Adrenal gland (tissue), 12 donors: ENCODE results near the gene RASGRF2. TPM values are rescaled to one million over a fixed set of nuclear protein-coding genes. Genes with fewer than 3 reads are reported as not detected.

Experiments used
- DNase-seq, 7 donors: peaks; one replicate each; pipeline ENCODE4 v3.0.0-alpha.2; 2019 to 2020
- H3K27ac ChIP-seq, 5 donors: fragments of 200-600 bp; sonication (generic) in 4 of 5; 1 replicate in 3 of 5; 2 replicates in 2 of 5; pipeline versions ENCODE4 v1.5.1 to v1.8.0; 2016 to 2020; ENCODE audit warnings: mild to moderate bottlenecking in 1 of 5
- H3K27me3 ChIP-seq: fragments of 200-600 bp; 2 replicates; pipeline ENCODE4 v1.8.0; 2021
- H3K36me3 ChIP-seq, 2 donors: fragments of 200-600 bp; replicated peaks in 1 of 2; 1 replicate in 1 of 2; 2 replicates in 1 of 2; pipeline versions ENCODE4 v1.5.1 to v1.8.0; 2018 to 2022
- H3K4me1 ChIP-seq, 2 donors: fragments of 200-600 bp; replicated peaks in 1 of 2; 1 replicate in 1 of 2; 2 replicates in 1 of 2; pipeline versions ENCODE4 v1.5.1 to v1.8.0; 2018 to 2021
- H3K4me3 ChIP-seq, 4 donors: fragments of 200-600 bp; sonication (generic) in 3 of 4; one replicate each; pipeline ENCODE4 v1.5.1; 2016 to 2018
- H3K9me3 ChIP-seq, 3 donors: fragments of 200-600 bp; sonication (generic) in 1 of 3; replicated peaks in 1 of 3; 1 replicate in 2 of 3; 2 replicates in 1 of 3; pipeline versions ENCODE4 v1.5.1 to v1.8.0; 2016 to 2021
- POLR2A ChIP-seq, 2 donors: fragments of 450-650 bp; IDR thresholded peaks; one replicate each; pipeline ENCODE4 v1.6.1; 2017; ENCODE audit warnings: antibody characterized with exemption in 2 of 2, mild to moderate bottlenecking in 2 of 2, moderate library complexity in 1 of 2
- WGBS, 4 donors: extraction: QIAGEN DNeasy Blood & Tissue Kit in 2 of 4; methylation state at CpG; one replicate each; pipeline versions ENCODE4 v1.1.5 to v1.1.7; 2013 to 2017; 5-methylcytosine and 5-hydroxymethylcytosine counted together
- intact Hi-C, 2 donors: fragments of 100-400 bp; cut with DNase I; formaldehyde crosslinking; loops; one replicate each; pipeline versions ENCODE4 v1.14.1 to v1.15.0; 2022 to 2023
- polyA plus RNA-seq, 3 donors: library from polyadenylated mRNA; stranded (reverse); fragments of 200-250 nt in 2 of 3; fragments of 350-450 nt in 1 of 3; fragmentation: Illumina TruSeq in 1 of 3; extraction: RNeasy Lipid Tissue Mini Kit (QIAGEN cat#74804) in 1 of 3; gene quantifications; one replicate each; pipeline ENCODE4 v1.2.3, GENCODE V29; 2013 to 2014
- total RNA-seq, 9 donors: library from RNA; depleted of rRNA in 4 of 9; stranded (reverse); fragments of >200 nt in 4 of 9; fragments of 120-200 nt in 1 of 9; fragmentation: NEBNext Ultra II Directional in 1 of 9; extraction: Animal tissue kit (Norgen Biotek cat#: 25700) in 1 of 9; gene quantifications; one replicate each; pipeline versions ENCODE4 v1.1.0 to v1.2.4, GENCODE V29; 2013 to 2023
- TF ChIP-seq, protein P1 (sequence below), 6 experiments: fragments of 450-650 bp in 4 of 6; fragments of 200-600 bp in 2 of 6; sonication (generic) in 1 of 6; IDR thresholded peaks; 1 replicate in 5 of 6; 2 replicates in 1 of 6; pipeline versions ENCODE4 v1.5.1 to v1.8.0; 2016 to 2021; ENCODE audit warnings: antibody characterized with exemption in 6 of 6, mild to moderate bottlenecking in 2 of 6, moderate library complexity in 1 of 6
- donor health status: healthy with polysubstance abuse.
- donor health status: Bipolar disorder and iron deficiency.
- donor health status: DM: yes; HTN: yes; CAD: no.
- donor health status: DM: no; HTN: no; CAD: no.
- donor health status: DM: no; HTN: no; CAD: no.
- donor health status: DM: yes; HTN: yes; CAD: no.

The RASGRF2 gene
- total and polyA plus RNA-seq, 12 donors, result 0.33 to 5.7 (median 2.4) TPM

- intact Hi-C loops, result no loop called here
- no peaks in the 10 kb centered on the region for H3K36me3 ChIP-seq
- no peak overlapping the region for H3K4me3 ChIP-seq
- TF ChIP-seq POLR2A (IDR thresholded peaks at IDR 0.05), result no peak
- TF ChIP-seq, protein P1, sequence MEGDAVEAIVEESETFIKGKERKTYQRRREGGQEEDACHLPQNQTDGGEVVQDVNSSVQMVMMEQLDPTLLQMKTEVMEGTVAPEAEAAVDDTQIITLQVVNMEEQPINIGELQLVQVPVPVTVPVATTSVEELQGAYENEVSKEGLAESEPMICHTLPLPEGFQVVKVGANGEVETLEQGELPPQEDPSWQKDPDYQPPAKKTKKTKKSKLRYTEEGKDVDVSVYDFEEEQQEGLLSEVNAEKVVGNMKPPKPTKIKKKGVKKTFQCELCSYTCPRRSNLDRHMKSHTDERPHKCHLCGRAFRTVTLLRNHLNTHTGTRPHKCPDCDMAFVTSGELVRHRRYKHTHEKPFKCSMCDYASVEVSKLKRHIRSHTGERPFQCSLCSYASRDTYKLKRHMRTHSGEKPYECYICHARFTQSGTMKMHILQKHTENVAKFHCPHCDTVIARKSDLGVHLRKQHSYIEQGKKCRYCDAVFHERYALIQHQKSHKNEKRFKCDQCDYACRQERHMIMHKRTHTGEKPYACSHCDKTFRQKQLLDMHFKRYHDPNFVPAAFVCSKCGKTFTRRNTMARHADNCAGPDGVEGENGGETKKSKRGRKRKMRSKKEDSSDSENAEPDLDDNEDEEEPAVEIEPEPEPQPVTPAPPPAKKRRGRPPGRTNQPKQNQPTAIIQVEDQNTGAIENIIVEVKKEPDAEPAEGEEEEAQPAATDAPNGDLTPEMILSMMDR (IDR thresholded peaks at IDR 0.05), result no peak
- no peak for DNase-seq
- H3K27ac ChIP-seq, result no peak overlapping the region
- no peaks in the 10 kb centered on the region for H3K9me3 ChIP-seq
- no peaks in the 10 kb centered on the region for H3K27me3 ChIP-seq
- no peaks in the 10 kb centered on the region for H3K4me1 ChIP-seq
- WGBS, 4 donors, result 75 to 91% (median 89%) methylated on average over 4 to 5 of the region's 5 CpGs
These were observed 249.2 kb downstream of the RASGRF2 start for GRCh38 chr5:81209386-81209785.

DNA sequence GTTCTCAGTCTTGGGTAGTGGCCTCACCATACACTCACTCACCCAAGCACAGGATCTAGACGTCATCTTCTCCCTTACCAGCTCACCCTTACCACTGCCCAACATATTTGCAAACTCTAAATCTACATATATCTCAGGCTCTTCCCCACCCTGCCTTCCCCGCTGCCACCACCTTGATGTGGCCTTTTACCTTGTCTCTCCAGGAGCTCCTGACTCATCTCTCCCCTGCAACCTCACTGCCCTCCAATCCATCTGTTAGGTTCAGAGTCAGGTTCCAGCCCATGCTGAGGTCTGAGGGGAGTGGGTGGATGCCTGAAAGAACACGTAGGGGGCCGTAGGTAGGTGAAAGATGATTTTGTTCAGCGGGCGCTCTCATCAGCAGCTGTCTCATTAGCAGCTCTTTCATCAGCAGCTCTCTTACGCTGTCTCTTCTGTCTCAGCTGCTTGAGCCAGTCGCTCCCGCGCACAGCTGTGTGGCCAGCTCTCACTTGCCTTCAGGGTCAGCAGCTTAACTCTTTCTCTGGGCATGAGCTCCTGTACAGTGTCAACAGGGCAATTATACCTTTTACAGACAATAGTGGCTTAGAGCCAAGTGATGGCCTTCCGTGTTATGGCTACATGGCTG is 249.8 kb downstream of the RASGRF2 start:
- Histone ChIP-seq H3K36me3 (no peaks in the 10 kb centered on the region), H3K9me3 (no peaks in the 10 kb centered on the region), H3K4me1 (no peaks in the 10 kb centered on the region), H3K27ac (no peak overlapping the region), H3K27me3 (no peaks in the 10 kb centered on the region), H3K4me3 (no peak overlapping the region)
- WGBS, 4 donors, result 89 to 93% (median 91%) methylated on average over 11 of the region's 11 CpGs
- no peak for DNase-seq
- intact Hi-C loops, result no loop called here
- TF ChIP-seq, protein P1 (IDR thresholded peaks at IDR 0.05), result no peak
- TF ChIP-seq POLR2A (IDR thresholded peaks at IDR 0.05), result no peak

DNA sequence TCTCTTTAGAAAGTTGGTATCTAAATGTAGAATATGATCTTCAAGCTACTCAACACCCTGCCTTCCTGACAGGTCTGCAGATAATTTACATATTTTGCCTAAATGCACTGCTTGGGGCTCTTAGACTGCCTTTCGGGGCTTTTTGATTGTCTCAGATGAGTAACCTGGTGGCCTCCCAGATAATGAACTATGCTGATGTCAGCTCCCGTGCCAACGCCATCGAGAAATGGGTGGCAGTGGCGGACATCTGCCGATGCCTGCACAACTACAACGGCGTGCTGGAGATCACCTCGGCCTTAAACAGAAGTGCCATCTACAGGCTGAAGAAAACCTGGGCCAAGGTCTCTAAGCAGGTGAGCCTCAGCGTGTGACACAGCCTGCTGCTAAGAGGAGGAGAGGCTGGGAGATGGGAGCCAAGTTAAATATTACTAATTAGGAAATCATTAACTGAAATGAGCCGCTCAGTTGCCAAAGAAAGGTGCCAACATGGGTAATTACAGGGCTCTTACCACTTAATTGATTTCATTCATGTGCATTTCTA is 252.1 kb downstream of the RASGRF2 start:
- 88 to 94% (median 91%) methylated on average over 7 to 11 of the region's 11 CpGs for WGBS, 4 donors
- H3K27me3 ChIP-seq, result no peaks in the 10 kb centered on the region
- no peak for DNase-seq
- no peak overlapping the region for H3K27ac ChIP-seq
- H3K4me3 ChIP-seq, result no peak overlapping the region
- TF ChIP-seq, protein P1 (IDR thresholded peaks at IDR 0.05), result no peak
- TF ChIP-seq POLR2A (IDR thresholded peaks at IDR 0.05), result no peak
- no peaks in the 10 kb centered on the region for H3K9me3 ChIP-seq
- intact Hi-C loops, result no loop called here
- no peaks in the 10 kb centered on the region for H3K36me3 ChIP-seq
- no peaks in the 10 kb centered on the region for H3K4me1 ChIP-seq

- intact Hi-C loops, result no loop called here
- no peak overlapping the region for H3K27ac ChIP-seq
- no peaks in the 10 kb centered on the region for H3K9me3 ChIP-seq
- H3K36me3 ChIP-seq, result no peaks in the 10 kb centered on the region
- H3K4me1 ChIP-seq, result no peaks in the 10 kb centered on the region
- H3K27me3 ChIP-seq, result no peaks in the 10 kb centered on the region
- H3K4me3 ChIP-seq, result no peak overlapping the region
- TF ChIP-seq POLR2A (IDR thresholded peaks at IDR 0.05), result no peak
- TF ChIP-seq, protein P1 (IDR thresholded peaks at IDR 0.05), result no peak
- 72 to 100% (median 89%) methylated on average over 3 of the region's 3 CpGs for WGBS, 4 donors
- DNase-seq, result no peak
These were observed 252.9 kb downstream of the RASGRF2 start for GRCh38 chr5:81213070-81213469.
